NOMO-1 treated with DMSO at 0.1 percent for 48 hours (cell line): Measurements from ENCODE around the gene SUMO4.
A peak's percentile ranks its signal among the peaks of the same experiment; 100 is the strongest.
"Not testable (repeated sequence)": the region's sequence is repeated elsewhere in the genome, so short reads cannot be mapped to it uniquely, and the experiment has no call there.

Experiments
- DNase-seq: peaks from one replicate; lab custom pipeline; 2025; ENCODE audit not compliant: unreplicated experiment; lab: John Stamatoyannopoulos, UW

SUMO4 gene

DNA sequence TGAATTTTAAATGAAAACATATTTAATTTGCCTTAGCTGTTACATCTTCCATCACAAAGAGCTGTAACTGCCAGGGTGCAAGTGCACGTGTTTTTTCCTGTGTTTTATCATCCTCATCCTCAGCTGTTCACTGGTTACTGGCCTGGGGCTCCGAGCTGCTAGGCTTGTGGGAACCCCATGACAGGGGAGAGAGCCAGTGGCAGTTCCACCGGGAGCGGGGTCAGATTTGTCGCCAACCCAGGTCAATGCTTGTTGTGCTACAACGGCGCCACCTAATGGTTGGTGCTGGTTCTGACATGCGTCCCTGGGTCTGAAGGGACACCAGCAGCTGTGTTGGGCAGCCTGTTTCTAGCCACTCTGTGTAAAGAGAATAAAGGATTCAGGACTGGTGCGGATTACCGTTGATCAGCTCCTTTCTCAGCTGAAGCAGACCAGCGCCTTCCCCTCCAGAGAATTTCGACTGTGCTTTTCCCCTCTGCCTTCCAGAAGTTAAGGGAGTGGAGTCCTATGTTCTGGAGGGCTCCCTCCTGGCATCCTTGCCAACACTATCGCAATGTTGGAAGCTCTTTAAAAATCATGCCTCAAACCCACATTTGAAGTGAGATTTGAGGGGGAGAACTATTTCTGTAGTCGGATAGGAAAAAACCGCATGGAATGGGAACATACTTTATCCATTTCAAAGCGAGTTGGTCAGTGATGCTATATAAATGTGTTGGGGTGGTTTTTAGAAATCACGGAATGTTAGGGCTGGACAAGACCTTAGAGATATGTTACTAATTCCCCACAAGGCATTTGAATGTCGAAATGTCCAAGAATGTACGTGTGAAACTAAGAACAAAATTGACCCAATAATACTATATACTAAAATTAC, 32.1 kb downstream of the SUMO4 start:
- DNase-seq: peak; percentile 78

DNA sequence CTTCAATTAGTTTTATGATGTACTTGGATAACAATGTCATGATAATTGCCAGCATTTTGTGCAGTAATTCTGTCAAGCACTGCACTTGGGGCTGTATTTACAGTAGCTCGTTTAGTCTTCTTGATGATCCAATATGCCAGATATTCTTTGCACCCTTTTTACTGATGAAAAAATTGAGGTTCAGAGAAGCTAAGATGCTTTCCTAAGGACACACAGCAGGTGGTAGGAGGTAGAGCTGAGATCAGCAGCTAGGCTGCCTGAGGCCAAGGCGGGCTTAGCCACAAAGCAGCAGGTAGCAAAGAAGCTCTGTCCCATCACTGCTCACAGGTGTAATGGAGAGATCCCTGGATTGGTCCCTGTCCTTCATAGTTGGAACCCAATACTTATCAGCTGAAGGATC, 33.3 kb downstream of the SUMO4 start:
- no peak for DNase-seq

DNA sequence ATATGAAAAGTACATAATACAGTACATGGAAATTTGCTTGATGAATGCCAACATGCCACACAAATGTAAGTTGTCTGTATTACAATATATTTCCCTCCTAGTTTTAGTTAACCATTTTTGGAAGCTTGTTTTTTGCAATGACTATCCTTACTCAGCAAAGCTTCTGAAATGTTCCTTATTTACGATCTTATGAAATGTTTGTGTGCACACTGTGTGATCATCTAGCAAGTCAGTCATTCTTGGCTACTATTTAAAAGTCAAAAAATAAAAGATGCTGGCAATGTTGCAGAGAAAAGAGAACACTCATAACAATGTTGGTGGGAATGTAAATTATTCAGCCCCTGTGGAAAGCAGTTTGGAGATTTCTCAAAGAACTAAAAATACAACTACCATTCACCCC, 33.8 kb downstream of the SUMO4 start:
- no peak for DNase-seq

DNA sequence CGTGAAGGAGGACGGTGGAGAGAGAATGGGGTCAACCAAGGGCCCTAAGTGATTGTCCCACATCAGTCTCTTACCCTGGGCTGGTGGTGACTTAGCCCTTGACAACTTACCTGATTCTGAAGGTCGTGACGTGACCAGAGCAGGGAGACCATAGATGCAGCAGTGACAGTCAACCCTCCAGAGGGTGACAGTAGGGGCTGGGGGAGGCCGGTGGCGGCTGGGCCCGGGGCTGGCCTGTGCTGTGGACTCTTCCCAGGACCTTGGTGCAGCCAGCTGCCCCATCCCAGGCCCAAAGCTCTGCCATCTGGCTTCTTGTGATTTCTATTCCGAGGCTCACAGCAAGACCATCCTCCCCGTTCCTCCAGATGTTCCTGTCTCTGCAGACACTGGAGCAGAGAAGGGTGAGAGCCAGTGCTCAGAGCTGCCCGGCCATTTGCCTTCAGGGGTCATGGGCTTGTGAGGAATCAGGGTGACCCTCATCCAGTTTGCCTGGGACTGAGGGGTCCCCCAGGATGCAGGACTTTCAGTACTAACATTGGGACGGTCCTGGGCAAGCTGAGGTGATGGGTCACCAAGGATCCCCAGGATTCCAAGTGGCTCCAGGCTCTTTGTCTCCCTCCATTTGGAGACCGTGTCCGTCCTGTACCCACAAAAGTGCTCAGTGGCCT, 36.0 kb downstream of the SUMO4 start:
- no peak for DNase-seq

DNA sequence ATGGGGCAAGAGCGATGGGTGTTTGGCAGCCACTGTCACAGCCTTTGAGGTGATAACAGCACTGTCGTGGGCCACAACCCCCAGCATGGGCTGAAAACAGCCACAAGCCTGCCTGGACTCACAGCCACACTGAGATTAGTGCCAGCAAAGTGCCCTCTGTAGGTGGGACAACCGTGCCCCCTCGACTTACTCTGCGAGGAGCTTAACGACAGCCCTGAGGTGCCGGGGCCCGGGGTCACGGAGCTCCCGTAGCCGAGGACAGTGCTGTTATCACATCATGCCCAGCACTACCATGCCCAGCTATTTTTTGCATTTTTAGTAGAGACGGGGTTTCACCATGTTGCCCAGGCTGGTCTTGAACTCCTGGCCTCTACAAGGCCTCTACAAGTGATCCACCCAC, 36.6 kb downstream of the SUMO4 start:
- no peak for DNase-seq

DNA sequence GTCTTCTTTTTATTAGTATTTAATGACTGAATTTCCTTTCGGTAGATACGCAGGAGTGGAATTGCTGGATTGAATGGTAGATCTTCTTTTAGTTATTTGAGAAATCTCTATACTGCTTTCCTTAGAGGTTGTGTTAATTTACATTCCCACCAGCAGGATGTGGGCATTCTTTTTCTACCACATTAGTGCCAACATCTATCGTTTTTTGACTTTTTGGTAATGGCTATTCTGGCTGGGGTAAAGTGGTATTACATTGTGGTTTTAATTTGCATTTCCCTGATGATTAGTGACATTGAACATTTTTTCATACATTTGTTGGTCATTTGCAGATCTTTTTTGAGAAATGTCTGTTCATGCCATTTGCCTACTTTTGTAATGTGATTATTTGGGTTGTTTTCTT, 37.1 kb downstream of the SUMO4 start:
- DNase-seq: no peak

DNA sequence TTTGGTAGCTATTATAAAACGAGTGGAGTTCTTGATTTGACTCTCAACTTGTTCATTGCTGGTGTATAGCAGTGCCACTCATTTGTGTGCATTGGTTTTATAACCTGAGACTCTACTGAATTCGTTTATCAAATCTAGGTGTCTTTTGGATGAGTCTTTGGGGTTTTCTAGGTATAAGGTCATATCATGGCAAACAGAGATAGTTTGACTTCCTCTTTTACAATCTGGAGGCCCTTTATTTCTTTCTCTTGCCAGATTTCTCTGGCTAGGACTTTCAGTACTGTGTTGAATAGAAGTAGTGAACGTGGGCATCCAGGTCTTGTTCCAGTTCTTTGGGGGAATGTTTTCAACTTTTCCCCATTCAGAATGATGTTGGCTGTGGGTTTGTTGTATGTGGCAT, 38.8 kb downstream of the SUMO4 start:
- DNase-seq: peak; percentile 5

DNA sequence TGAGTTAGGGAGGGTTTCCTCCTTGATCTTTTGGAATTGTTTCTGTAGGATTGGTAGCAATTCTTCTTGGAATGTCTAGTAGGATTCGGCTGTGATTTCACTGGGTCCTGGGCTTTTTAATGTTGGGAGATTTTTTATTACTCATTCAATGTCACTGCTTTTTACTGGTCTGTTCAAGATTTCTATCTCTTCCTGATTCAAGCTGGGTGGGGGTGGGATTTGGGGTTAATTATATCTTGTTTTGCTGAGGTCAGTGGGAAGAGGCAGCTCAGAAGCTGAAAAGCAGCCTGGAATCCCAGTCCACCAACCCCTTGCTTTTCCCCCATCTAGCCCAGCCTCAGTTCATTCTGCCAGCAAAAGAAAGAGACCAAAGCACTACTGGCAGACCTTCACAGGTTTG, 39.6 kb downstream of the SUMO4 start:
- DNase-seq: no peak

DNA sequence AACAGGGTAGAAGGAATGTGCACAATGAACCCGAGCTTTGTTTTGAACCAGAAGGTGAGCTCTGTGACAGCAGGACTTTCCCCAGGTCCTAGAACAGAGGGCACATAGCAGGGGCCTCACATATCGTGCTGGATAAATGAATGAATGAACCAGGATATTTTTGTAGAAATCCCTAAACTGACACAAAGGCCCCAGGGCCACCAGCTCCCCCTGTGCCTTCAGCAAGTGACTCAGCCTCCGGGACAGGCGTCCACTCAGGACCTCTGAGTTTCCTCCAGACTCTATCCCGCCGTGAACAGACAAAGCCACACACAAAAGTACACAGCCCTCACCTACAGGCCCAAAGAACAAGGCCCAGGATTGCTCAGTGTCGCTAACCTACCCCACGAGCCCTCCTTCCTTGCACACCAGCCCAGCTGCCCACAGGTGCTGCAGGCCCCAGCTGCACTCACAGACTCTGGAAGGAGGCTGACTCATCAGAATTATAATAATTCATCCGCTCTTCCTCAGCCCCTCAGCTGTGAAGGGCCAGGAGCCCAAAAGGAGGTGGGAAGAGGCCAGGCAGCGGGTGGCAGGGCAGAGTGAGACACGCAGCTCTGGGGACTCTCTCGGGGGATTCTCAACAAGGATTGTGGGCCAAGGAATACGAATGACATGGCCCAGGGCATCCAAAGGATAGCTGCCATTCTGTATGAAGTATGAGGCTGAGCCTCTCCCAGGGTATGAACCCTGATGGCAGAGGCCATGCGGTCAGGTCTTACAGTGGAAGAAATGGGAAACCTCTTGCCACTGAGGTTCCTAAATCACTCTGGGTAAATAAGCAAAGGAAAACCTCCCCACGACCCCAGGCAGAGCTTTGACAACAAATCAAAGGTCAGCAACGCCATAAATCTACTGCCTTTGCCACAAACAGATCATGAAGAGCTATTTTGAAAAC, 40.9 kb downstream of the SUMO4 start:
- no peak for DNase-seq

DNA sequence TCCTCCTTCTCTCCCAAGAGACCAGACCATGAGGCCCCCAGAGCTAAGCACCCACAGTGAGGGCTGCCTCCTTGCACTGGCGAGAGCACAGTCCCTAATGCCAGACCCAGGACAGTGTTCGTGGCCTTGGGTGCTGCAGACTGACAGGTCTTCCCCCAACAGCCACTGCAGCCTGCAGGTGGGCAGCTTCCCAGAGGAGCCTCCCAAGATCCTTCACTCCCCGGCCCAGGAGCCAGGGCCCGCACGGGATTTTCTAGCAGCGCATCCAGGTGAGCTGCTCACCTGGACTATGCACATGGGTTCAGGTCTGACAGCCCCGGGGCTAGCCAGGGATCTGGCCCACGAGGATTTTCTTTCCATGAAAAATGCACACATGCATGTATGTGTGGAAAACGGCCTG, 41.7 kb downstream of the SUMO4 start:
- no peak for DNase-seq

DNA sequence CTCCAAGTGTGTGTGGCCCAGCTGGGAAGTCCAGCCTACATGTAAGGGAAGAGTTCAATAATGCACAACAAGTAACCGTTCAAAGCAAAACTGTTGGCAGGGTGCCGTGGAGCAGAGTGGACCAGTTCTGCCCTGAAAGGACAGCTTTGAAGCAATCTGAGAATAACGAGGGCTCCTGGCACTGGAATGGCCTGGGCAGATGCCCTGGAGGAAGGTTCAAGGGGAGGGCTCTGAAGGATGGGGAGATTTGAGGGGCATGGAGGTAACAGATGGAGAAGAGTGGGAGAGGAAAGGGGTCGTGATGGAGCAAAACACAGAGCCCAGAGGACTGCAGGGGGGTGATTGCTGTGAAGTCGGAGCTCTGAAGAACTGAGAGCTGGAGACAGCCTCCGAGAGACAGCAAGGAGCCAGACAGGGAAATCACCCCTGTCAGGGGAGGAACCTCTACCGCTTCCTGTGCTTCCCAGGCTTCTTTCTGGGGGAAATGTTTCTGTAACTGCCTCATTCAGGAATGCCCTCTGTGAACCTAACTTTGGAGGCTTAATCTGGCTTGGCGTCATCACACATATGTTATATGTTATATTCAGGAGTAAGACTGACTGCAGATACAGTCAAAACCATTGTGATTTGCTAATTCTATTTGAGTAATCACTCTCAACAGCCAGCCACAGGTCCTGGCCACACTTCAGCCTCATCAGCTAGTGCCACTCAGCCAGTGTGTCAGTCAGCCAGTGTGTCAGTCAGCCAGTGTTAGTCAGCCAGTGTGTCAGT, 43.5 kb downstream of the SUMO4 start:
- DNase-seq: no peak

DNA sequence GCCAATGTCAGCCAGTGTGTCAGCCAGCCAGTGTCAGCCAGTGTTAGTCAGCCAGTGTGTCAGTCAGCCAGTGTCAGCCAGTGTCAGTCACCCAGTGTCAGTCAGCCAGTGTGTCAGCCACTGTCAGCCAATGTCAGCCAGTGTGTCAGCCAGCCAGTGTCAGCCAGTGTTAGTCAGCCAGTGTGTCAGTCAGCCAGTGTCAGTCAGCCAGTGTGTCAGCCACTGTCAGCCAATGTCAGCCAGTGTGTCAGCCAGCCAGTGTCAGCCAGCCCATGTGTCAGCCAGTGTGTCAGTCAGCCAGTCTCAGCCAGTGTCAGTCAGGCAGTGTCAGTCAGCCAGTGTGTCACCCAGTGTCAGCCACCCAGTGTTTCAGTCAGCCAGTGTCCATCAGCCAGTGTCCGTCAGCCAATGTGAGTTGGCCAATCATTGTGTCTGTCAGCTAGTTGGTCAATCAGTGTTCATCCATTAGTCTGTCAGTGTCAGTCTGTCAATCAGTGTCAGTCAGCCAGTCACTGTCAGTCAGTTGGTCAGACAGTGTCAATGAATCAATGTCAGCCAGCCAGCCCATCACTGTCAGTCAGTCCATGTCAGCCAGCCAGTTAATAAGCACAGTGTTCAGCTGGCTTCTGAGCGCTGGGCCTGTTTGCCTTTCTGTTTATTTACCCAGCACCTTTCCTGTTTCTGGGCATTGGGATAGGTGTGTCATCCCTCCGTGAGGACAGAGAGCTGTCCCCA, 44.5 kb downstream of the SUMO4 start:
- not testable (repeated sequence) for DNase-seq

DNA sequence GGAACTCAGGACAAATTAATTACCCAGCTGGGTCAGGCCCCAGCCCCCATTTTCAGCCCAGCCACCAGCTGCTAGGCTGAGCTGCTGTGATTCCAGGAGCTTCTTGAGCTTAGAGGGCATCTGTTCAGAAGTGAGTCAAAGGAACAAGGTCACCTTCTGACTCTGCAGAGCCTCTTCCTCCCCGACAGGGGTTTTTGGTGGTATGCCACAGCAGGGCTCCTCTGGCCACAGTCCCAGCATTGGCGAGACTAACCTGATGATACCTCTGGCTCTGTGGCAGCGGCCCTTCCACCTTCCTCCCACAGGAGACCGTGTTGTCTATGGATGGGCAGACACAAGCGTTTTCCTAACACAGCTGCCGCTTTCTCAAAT, 45.0 kb downstream of the SUMO4 start:
- no peak for DNase-seq

DNA sequence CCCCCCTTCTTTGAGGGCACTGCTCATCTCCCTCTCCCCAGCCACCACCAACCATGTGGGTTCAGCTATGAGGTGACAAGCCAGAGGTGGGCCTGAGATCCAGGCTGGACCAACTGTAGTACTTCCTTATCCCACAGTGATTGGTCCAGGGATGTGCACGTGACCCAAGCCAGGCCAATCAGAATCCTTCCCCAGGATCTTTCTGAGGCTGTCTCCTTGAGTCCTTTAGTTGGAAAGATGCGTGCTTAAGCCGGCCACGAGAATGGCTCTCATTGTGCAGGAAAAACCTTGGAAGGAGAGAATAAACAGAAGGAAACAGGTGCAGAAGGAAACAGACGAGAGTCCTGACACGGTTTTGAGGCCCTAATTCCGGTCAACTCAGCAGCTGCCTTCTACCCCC, 45.5 kb downstream of the SUMO4 start:
- no peak for DNase-seq

DNA sequence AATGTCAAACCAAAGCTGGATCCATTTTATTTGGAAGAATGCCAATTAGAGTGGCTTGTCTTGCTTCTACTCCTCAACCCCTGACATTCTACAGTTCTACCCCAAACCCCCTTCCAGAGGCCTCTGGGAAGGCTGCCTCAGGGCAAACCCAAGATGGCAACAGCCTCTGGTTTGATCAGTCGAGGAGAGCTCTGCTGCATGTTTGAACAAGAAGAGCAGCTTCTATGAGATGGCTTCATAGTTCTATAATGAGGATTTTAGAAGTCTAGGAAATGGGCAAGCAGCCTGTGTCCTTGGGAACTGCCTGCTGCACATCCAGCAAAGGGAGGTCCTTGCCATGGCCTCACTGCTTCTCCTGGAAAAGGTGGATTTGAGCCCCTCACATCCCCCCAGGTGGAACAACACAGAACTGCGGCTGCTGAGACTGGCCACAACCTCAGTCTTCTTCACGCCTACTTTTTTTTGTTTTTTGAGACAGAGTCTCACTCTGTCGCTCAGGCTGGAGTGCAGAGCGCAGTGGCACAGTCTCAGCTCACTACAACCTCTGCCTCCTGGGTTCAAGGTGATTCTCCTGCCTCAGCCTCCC, 46.8 kb downstream of the SUMO4 start:
- no peak for DNase-seq

DNA sequence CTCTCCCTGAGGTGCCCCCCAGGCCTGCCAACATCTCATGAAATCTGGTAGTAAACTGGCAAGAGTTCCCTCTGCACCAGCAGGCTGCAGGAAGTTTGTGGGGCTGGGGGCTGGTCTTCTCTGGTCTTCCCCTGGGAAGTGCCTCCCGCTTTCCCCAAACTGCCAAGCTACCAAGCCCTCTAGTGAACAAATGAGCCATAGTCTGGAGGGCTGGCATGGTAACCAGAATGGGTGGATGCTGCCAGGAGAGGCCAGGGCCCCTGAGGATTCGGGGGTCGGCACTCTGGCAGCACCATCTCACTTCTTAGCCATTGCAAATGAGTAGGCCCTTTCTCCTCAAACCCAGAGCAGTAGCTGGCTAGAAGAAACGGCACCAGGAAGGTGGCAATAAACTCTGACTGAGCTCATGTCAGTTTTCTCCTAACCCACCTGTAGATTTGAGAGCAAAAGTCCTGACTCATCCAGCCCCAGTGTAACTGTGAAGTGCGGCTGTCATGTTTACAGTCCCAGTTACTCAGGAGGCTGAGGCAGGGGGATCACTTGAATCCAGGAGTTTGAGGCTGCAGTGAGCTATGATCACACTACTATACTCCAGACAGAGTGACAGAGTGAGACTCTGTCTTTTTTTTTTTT, 48.9 kb downstream of the SUMO4 start:
- no peak for DNase-seq

DNA sequence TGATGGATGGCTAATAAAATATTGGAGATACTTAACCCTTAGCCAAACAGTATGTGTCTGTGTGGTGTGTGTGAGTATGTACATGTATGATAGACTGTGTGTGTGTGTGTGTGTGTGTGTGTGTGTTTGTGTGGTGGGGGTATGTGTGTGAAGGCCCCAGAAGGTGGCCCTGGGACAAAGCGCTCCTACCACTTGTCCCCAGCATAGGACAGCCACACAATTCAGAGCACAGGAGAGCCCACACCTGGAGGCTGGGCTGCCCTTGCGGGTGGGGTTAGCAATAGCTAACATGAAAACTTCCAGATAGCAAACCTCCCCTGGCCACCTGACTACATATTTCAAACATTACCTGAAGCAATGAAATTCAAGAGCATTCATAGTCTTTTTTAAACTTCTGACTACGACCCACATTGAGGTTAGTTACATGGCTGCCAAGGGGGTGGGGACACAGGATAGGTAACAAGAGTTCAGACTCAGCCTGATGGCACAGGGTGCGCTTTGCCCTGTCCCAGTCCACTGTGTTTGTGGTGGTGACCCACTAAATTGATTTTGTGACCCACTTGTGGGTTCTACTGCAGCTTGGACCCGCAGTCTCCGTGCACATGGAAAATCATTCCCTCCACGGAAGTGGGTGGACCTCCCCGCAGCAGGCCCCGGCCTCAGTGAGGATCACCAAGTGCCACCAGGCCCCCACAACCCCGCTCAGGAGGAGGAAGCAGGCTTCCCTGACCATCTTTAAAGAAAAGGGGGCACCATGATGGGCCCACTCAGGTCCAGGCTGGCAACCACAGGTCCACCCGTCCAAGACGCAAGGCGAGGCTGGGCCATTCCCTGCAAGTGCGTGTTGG, 50.0 kb downstream of the SUMO4 start:
- no peak for DNase-seq
